ENCODE measurements around the gene GRK1. TPM values are rescaled to one million over a fixed set of nuclear protein-coding genes. Genes with fewer than 3 reads are reported as not detected.

GRK1 gene
- polyA plus RNA-seq, 1 experiment, result not detected

DNA sequence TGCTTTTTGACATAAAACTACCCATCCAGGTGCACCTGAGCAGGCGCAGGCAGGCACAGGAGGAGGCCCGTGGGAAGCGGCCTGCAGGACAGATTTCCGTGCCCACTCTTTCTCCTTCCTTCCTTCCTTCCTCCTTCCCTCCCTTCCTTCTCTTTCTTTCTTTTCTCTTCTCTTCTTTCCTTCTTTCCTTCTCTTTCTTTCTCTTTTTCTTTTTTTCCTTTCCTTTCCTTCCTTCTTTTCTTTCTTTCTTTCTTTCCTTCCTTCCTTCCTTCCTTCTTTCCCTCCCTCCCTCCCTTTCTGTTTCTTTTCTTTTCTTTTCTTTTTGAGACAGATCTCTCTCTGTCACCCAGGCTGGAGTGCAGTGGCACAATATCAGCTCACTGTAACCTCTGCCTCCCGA, 70.8 kb downstream of the GRK1 start:
- Histone ChIP-seq H3K9me3 (ENCODE audit: control insufficient read depth, insufficient read depth, low read length) (peaks cover 31% of the 10 kb centered on the region), H3K27me3 (ENCODE audit: control insufficient read depth, insufficient read depth, low read length) (peaks cover 17% of the 10 kb centered on the region), H3K4me3 (ENCODE audit: low read depth, low read length) (no peak overlapping the region), H3K27ac (ENCODE audit: low read depth, low read length) (no peak overlapping the region)
- ChIA-PET CTCF (interaction anchor here (0.6 kb wide), 1 partner anchor 13 kb away, joined by 3 read pairs; no protein-coding TSS in a partner anchor), POLR2A (no interaction called here)
- TF ChIP-seq, protein P1, sequence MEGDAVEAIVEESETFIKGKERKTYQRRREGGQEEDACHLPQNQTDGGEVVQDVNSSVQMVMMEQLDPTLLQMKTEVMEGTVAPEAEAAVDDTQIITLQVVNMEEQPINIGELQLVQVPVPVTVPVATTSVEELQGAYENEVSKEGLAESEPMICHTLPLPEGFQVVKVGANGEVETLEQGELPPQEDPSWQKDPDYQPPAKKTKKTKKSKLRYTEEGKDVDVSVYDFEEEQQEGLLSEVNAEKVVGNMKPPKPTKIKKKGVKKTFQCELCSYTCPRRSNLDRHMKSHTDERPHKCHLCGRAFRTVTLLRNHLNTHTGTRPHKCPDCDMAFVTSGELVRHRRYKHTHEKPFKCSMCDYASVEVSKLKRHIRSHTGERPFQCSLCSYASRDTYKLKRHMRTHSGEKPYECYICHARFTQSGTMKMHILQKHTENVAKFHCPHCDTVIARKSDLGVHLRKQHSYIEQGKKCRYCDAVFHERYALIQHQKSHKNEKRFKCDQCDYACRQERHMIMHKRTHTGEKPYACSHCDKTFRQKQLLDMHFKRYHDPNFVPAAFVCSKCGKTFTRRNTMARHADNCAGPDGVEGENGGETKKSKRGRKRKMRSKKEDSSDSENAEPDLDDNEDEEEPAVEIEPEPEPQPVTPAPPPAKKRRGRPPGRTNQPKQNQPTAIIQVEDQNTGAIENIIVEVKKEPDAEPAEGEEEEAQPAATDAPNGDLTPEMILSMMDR (IDR thresholded peaks at IDR 0.05; ENCODE audit: low read depth, low read length), result no peak
- no peak for DNase-seq (ENCODE audit: low read depth, low spot score)

DNA sequence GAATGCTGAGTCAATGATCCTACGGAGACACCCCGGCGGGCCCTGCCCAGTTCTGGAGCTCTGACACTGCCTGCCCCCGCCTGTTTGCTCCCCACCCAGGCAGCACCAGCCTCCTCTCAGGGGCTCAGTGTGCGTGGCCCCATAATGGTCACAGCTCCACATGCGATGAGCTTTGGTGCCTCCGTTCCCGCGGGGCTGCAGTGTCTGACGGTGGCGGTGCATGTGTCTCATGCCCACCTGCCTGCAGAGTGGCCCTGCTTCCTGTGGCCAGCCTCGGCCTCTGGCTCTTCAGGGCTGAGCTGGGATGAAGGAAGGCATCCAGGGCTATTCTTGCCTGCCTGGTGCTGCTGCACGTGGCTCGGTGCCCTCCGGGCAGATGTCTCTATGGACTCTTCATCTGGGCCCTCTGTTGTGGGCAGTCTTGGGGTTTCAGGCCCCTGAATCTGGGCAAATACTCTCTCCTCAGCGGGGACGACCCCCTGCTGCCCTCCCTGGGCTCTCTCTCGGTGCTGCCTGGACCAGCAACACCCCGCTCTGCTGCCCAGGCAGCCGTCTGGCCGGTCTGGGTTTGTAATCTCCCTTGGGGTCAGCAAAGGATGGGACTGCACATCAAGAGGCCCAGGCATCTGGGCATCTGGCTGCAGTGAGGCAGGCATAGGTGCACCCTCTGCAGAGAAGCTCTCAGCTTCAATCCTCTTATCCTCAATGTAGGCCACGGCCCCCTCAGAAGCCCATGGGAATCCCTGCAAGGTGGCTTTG, 72.7 kb downstream of the GRK1 start:
- Histone ChIP-seq H3K4me3 (ENCODE audit: low read depth, low read length) (no peak overlapping the region), H3K9me3 (ENCODE audit: control insufficient read depth, insufficient read depth, low read length) (peaks cover 12% of the 10 kb centered on the region; the same call in 1 of the 2 replicates), H3K27me3 (ENCODE audit: control insufficient read depth, insufficient read depth, low read length) (peaks cover 18% of the 10 kb centered on the region), H3K27ac (ENCODE audit: low read depth, low read length) (no peak overlapping the region)
- TF ChIP-seq, protein P1 (IDR thresholded peaks at IDR 0.05; ENCODE audit: low read depth, low read length), result no peak
- POLR2A ChIA-PET, result no interaction called here
- CTCF ChIA-PET, result no interaction called here
- DNase-seq (ENCODE audit: low read depth, low spot score), result no peak

DNA sequence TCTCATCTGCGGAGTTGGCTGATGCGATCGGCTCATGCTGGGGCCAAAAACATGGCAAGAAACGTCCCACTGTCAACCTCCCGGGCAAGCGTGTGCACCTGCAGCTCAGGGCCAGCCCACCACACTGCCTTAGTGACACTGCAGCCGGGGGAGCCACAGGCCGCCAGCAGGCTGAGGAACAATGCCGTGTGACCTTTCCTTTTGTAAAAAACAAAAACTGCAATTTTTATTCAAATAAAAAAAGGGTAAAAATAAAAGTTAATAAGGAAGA, 73.2 kb downstream of the GRK1 start:
- no peak for DNase-seq (ENCODE audit: low read depth, low spot score)
- POLR2A ChIA-PET, result no interaction called here
- H3K27ac ChIP-seq (ENCODE audit: low read depth, low read length), result no peak overlapping the region
- no peak overlapping the region for H3K4me3 ChIP-seq (ENCODE audit: low read depth, low read length)
- CTCF ChIA-PET, result no interaction called here
- peaks cover 7% of the 10 kb centered on the region; the same call in 1 of the 2 replicates for H3K9me3 ChIP-seq (ENCODE audit: control insufficient read depth, insufficient read depth, low read length)
- TF ChIP-seq, protein P1 (IDR thresholded peaks at IDR 0.05; ENCODE audit: low read depth, low read length), result no peak
- peaks cover 18% of the 10 kb centered on the region for H3K27me3 ChIP-seq (ENCODE audit: control insufficient read depth, insufficient read depth, low read length)

DNA sequence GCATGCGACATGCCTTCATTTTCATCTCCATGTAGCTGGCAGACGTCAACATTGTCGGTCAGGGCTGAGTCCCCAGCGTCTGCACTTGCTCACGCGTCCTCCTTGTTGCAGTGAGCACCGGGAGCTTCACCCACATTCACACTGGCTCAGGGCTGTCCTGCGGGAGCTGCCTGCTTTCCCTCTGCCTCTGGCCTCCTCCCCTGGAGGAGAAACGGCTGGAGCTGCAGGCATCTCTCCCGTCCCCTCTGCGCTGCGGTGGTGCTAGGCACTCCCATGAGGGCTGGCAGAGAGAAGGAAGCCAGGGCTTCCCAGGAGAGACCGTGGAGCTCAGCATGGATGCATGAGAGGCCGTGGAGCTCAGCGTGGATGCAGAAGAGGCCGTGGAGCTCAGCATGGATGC, 73.6 kb downstream of the GRK1 start:
- TF ChIP-seq, protein P1 (IDR thresholded peaks at IDR 0.05; ENCODE audit: low read depth, low read length), result no peak
- no peak for DNase-seq (ENCODE audit: low read depth, low spot score)
- Histone ChIP-seq H3K27ac (ENCODE audit: low read depth, low read length) (no peak overlapping the region), H3K4me3 (ENCODE audit: low read depth, low read length) (no peak overlapping the region), H3K9me3 (ENCODE audit: control insufficient read depth, insufficient read depth, low read length) (peaks cover 2% of the 10 kb centered on the region; the same call in 1 of the 2 replicates), H3K27me3 (ENCODE audit: control insufficient read depth, insufficient read depth, low read length) (peaks cover 18% of the 10 kb centered on the region)
- ChIA-PET CTCF (interaction anchor here (0.8 kb wide), 1 partner anchor 179 kb away, joined by 3 read pairs; no protein-coding TSS in a partner anchor), POLR2A (interaction anchor here (0.7 kb wide), 1 partner anchor 36 kb away, joined by 3 read pairs; no protein-coding TSS in a partner anchor)

DNA sequence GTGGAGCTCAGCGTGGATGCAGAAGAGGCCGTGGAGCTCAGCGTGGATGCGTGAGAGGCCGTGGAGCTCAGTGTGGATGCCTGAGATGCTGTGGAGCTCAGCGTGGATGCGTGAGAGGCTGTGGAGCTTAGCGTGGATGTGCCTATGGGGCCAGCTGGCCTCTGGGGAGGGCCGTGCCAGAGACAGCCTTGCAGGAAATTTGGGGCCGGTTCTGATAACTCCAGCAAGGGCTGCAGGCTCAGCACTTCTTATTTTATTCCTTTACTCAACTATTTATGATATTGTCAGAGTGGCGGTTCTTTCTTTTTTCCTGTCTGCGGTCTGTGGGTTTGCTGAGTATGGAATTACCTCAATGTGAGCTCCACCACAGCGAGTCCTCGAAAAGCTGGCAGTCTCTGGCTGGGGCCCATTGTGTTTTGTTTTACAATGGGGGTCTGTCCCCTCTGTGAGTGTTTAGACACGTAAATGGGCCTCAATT, 74.2 kb downstream of the GRK1 start:
- Histone ChIP-seq H3K4me3 (ENCODE audit: low read depth, low read length) (no peak overlapping the region), H3K27ac (ENCODE audit: low read depth, low read length) (no peak overlapping the region), H3K9me3 (ENCODE audit: control insufficient read depth, insufficient read depth, low read length) (no peaks in the 10 kb centered on the region; the same call in 1 of the 2 replicates), H3K27me3 (ENCODE audit: control insufficient read depth, insufficient read depth, low read length) (peaks cover 18% of the 10 kb centered on the region)
- no peak for DNase-seq (ENCODE audit: low read depth, low spot score)
- TF ChIP-seq, protein P1 (IDR thresholded peaks at IDR 0.05; ENCODE audit: low read depth, low read length), result no peak
- CTCF ChIA-PET, result interaction anchor here (0.8 kb wide), 1 partner anchor 180 kb away, joined by 3 read pairs; no protein-coding TSS in a partner anchor
- POLR2A ChIA-PET, result interaction anchor here (0.6 to 0.7 kb wide), 2 partner anchors 35 to 700 kb away, joined by 3 read pairs; no protein-coding TSS in a partner anchor

Data from AG04450 (cell line).